ENCODE results near the gene KAT2B.

DNA sequence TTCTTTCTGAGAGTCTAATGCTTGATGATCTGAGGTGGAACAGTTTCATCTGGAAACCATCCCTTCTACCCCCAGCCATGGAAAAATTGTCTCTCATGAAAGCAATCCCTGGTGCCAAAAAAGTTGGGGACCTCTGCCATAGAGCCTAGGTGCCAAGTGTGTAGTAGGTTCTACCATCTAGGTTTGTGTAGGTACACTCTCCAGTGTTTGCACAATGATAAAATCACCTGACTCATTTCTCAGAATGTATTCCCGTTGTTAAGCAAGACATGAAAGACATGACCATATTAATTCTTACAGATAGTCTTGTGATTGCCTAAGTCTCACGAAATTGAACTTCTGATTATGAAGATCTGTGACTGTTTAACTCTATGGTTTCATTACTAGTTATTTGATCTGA, 68.6 kb downstream of the KAT2B start:
- TF ChIP-seq, protein P1, sequence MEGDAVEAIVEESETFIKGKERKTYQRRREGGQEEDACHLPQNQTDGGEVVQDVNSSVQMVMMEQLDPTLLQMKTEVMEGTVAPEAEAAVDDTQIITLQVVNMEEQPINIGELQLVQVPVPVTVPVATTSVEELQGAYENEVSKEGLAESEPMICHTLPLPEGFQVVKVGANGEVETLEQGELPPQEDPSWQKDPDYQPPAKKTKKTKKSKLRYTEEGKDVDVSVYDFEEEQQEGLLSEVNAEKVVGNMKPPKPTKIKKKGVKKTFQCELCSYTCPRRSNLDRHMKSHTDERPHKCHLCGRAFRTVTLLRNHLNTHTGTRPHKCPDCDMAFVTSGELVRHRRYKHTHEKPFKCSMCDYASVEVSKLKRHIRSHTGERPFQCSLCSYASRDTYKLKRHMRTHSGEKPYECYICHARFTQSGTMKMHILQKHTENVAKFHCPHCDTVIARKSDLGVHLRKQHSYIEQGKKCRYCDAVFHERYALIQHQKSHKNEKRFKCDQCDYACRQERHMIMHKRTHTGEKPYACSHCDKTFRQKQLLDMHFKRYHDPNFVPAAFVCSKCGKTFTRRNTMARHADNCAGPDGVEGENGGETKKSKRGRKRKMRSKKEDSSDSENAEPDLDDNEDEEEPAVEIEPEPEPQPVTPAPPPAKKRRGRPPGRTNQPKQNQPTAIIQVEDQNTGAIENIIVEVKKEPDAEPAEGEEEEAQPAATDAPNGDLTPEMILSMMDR (IDR thresholded peaks at IDR 0.05) = no peak
- no peak for TF ChIP-seq POLR2A (IDR thresholded peaks at IDR 0.05)
